Measurements from ENCODE around the gene DCAF7.

Gene DCAF7

DNA sequence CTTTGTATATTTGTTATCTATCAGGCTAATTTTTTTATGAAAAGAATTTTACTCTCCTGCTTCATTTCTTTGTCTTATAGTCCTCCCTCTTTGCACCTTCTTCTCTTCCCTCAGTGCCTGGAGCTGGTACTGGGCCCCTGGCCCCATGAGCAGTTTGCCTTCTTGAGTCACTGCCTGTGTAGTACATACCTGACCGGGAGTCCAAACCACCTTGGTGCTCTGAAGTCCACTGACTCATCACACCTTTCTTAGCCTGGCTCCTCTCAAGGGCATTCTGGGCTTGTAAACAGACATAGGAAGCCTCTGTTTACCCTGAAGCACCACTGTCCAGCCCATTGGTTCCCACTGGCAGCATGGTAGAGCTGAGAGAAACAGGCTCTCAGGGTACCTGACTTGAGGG lies 39.4 kb downstream of the DCAF7 start:
- DNase-seq = no peak

DNA sequence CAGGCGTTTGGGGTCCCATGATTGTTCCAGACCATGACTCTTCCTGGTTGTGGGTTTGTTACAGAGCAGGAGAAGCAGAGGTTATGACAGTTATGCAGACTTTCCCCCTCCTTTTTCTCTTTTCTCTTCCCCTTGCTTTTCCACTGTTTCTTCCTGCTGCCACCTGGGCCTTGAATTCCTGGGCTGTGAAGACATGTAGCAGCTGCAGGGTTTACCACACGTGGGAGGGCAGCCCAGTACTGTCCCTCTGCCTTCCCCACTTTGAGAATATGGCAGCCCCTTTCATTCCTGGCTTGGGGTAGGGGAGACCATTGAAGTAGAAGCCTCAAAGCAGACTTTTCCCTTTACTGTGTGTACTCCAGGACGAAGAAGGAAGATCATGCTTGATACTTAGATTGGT lies 42.5 kb downstream of the DCAF7 start:
- no peak for DNase-seq

DNA sequence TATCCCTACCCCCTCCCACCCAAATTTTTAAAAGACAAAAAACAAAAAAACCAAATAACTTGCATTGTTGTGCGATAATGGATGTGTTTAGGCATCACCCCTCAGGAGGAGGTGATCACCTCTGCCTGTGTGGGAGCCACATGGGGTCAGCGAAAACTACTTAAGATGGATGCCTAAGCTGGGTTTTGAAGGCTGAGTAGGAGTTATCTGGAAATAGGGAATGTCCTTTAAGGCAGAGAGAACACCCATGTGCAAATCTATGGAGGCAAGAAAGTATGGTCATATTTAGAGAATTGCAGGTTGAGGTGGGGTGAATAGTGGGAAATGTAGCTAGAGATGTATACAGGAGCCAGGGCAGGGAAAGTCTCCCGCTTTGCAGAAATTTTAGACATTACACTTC lies 44.9 kb downstream of the DCAF7 start:
- no peak for DNase-seq

DNA sequence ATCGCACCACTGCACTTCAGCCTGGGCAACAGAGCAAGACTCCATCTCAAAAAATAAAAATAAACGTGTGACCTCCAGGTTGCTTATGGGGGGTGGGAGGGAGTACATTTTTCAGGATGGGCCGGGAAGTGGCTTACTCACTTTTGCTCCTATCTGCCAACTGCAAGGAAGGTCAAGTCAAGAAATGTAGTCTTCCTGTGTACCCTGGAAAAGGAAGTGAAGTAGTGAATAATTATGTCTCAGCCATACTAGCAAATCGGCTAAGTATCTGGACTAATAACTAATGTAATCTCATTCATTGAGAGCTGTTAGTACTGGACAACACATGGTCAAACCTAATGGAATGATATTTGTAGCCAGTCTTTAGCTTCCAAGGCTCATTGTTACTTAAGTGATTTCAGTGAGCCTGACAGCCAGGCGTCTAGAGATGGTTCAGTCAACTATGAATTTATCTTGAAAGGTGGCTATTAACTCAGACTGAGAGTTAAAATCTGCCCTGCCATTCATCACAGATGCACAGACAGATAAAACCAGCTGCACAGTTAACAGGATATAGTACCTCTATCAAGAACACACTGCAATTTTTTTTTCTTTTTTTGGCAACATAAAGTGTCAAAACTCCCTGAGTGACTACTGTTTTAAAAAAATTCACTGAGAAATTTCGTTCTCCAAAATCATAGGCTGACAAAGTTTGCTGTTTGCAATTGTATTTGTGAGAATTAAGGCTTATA lies 46.7 kb downstream of the DCAF7 start:
- no peak for DNase-seq

DNA sequence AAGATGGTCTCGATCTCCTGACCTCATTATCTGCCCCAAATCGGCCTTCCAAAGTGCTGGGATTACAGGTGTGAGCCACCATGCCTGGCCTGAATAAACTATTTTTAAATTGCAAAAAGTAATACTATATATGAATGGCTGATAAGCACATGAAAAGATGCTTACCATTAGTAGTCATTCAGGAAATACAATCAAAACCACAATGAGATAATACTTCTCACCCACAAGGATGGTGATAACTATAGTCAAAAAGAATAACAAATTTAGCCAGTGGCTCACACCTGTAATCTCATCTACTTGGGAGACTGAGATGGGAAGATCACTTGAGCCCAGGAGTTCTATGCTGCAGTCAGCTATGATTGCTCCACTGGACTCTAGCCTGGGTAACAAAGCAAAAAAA lies 48.0 kb downstream of the DCAF7 start:
- no peak for DNase-seq

DNA sequence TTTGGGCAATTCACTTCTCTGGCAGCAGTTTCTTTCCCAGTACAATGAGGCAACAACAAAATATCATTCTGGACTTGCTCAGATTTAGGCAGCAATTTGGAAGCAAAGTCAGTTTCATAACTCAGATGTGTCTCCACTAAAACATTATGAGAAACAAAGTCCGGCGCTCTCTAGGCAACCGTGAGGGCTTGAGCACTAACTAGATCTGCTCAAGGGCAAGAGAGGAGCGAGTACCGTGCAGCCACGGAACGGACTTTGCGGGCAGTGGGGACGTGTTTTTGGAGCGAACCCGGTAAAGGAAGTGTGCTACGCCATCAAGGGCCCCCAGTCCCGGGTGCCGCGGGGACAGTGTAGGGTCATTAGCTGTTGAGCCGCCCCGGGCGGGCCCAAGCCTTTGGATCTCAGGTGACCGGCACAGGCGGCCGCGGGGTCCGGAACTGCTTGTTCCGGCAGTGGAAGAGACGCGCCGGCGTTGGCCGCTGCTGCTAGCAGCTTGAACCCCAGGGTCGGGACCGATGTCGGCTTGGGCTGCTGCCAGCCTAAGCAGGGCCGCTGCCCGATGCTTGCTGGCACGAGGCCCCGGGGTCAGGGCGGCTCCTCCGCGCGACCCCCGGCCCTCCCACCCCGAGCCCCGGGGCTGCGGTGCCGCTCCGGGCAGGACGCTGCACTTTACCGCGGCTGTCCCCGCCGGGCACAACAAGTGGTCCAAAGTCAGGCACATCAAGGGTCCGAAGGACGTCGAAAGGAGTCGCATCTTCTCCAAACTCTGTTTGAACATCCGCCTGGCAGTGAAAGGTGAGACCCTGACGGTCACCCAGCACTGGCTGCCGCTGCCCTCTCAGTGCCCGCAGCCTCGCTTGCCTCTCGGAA lies 50.5 kb downstream of the DCAF7 start, which contains the start of gene TACO1:
TACO1 (plus strand) TSS at position 327 of the 870 bp plus-strand sequence; CDS start at position 516, 189 bp downstream.
- peak; percentile 8 to 84 (median 70) for DNase-seq

DNA sequence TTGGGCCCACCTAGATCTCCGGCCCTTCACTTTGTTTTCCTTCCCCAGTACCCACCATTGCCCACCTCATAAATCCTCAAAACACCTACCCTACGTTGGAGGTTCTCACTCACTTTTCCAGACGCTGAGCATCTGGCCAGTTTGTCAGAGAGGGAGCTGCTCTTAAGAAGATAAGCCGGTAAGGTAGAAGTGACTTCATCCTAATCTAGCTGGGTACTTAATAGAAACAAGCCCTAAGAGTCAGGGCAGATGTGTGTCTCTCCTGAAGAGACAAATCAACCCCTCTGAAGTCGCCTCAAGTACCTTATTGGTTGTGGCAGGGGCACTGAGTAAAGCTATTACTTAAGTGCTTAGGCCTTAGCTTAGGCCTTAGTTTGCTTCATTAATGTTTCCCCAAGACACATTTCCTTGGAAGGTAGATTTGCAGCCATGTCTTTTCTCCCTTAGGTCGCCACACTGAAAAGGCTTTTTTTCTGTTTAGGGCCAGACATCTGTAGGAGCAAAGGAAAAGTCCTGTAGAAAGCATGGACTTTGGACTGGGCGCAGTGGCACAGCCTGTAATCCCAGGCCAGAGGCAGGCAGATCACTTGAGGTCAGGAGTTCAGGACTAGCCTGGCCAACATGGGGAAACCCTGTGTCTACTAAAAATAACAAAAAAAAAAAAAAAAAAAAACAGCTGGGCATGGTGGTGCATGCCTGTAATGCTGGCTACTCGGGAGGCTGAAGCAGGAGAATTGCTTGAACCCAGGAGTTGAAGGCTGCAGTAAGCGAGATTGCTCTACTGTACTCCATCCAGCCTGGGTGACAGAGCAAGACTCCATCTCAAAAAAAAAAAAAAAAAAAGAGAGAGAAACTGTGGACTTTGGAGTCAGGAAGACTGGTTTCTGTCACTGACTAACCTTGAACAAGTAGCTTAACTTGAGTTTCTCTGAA lies 51.4 kb downstream of the DCAF7 start:
- DNase-seq = no peak

DNA sequence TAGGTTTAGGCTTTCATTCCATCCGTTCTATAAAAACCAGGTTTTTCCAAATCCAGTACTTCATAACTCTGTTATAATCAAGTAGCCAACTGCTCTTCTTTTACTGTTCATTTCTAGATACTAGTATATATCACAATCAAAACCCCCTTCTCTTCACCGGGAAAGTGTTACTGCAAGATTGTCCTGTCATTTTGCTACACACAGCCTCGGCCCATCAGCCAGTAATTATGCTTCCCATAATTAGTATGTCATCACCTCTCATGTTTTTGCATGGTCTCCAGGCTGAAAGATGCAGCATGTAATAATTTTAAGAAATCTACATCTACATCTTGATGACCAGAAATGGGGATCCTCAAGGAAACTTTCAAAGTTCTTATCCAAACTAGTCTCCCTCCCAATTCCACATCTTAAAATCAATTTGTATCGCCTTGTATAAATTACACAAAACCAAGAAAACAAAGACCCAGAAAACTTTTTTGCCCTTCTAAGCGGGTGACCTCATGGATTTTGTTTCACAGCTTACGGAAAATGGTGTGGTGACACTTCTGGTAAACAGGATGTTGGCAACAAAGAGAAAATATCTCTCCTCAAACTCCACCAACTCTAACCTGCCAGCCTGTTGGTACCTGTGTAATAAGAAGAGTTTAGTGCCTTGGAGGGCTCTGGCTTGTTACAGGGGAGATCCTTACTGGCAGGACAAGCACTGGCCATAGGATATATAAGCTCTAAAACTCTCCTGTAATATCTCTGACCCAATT lies 59.7 kb downstream of the DCAF7 start:
- no peak for DNase-seq

DNA sequence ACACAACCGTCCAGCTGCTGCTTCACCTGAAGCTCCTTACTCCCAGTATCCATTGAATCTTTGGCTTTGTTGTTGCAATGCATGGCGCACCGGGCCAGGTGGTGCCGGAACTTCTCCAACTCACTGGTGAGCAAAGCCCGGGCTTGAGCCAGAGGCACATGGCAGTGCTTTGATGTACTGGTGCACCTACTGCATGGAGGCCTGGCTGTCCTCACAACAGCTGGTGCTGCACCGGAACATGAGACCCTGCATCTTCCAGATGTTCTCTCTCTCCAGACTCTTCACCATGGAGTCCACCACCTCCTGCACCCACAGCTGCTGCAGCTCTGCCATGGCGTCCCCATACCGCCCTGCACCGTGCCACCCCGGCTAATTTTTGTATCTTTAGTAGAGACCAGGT lies 60.6 kb downstream of the DCAF7 start:
- no peak for DNase-seq

DNA sequence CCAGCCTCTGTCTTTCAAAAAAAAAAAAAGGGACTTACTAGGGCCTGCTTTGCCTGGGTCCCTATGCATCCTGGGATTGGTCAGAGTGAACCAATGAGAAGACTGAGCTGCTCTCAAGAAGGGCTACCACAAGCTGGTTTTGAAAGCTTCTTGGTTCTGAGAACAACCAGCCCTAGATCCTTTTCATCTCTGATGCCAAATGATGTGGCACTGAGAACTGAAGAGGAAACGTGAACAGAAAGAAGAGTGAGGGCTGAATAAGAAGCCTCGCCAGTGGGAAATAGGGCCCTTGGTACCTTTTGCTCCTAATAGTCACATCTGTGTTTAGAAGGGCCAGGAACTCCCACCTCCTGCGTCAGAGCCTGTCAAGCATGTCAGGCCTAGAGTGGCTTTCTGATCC lies 61.1 kb downstream of the DCAF7 start:
- DNase-seq = no peak

DNA sequence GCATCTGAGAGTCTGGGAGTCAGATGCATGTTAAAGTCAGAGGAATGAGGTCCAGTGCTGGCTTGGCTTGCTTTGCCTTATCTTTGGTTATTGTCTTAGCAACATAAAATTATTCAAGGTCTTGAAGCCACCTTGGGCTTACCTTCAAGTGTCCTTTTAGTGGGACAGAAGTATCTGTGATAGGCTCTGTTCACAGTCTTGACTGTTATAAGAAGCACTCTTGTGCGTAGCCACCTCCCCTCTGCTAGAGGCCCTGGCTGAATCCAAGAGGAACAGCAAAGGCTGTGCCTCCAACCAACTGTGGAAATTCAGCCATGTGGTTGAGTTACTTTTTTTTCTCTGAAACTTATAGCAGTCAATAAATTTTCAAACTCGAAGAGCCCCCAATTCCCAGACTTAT lies 63.4 kb downstream of the DCAF7 start:
- DNase-seq = no peak

DNA sequence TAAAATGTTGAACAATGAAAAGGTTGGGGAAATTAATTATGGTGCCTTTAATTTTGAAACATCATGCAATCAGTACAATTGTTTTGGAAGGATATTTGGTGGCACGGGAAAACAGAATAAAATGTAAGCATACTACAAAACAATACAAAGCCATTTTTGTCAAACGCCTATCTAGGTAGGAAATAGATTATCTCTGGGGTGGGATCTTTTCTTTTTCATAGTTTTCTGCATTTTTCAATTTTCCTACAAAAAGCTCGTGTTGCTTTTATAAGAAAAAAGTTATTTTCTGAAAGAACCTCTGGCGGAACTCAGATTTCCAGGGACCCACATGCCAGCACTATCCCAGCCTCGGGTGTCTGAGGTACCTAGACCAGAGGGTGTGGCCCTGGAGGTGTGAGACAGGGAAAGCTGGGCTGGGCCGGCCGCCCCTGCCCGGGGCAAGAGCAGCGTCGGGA lies 71.0 kb downstream of the DCAF7 start:
- no peak for DNase-seq

DNA sequence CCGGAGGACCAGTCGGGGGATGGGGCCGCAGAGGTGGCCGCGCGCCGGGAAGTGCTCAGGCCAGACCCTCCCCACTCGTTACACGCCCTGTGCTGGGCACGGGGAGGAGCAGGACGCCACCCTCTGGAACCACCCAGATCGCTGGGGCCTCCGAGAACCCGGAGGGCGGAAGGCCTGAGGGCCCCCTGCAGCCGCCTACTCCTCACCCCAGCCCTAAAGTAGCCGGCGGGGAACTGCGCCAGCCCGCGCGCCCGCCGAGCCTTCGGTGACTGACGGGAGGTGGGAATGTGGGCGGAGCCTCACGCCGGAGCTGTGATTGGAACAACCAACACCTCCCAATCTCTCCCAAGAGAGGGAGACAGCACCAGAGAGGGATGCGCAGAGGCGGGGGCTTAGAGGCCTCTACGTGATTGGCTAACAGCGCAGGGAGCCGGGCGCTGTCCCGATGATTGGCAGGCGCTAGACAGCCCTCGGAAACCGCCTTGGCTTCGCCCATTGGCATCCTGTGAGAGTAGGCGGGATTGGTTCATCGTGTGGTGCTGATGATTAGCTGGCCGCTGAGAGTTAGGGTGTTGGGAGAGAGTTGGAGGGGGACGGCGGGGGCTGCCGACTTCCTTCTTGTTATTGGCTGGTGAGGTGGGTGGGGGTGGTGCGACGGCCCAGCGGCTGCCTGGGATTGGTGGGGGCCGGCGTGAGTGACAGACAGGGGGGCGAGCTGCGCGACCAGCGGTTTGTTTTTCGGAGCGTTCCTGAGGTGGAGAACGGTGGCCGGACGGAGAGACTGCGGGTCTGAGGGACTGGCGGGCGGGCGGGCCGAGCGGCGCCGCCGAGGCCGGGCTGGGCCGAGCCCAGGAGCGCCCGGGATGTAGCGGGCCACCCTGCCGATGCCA lies 71.7 kb downstream of the DCAF7 start, which contains the start of gene MAP3K3:
MAP3K3 (plus strand) TSS at position 734 of the 890 bp plus-strand sequence. CDS start 343 bp downstream, outside the sequence.
- DNase-seq = peak; percentile 91 to 100 (median 100)

DNA sequence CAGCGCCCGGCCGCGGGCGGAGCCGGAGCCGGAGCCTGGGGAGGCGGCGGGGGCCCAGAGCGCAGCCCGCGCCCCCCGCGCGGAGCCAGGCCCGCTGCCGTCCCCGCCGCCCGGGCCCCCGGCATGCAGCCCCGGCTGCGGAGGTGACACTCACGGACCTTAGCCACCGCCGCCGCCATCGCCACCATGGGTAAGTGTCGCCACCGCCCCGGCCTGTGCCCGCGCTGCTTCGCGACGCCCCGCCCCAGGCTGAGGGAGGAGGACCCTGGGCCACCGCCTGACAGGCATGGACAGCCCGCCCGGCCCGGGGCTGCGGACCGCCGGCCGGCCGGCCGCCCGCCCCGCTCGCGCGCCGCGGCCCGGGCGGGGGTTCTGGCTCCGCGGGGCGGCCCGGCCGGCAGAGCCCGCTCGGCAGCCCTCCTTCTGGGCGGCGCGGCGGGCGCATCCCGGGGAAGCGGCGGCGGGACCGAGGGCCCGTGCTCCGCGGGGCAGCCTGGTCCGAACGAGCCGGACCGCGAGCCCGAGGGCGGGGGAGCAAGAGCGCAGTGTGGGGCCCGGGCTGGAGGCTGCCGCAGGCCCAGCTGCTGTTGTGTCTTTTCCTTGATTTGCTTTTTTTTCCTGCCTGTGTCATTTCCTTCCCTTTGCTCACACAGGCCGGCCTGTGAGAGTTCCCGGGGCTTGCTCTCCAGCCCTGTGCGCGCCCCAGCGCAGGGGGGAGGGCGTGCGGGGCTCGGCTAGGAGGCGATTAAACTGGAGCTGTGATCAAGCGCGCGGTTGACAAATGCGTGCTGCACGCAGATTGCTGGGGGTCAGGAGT lies 72.5 kb downstream of the DCAF7 start:
- peak in 11 of 14 donors; percentile 18 to 78 (median 63) for DNase-seq

DNA sequence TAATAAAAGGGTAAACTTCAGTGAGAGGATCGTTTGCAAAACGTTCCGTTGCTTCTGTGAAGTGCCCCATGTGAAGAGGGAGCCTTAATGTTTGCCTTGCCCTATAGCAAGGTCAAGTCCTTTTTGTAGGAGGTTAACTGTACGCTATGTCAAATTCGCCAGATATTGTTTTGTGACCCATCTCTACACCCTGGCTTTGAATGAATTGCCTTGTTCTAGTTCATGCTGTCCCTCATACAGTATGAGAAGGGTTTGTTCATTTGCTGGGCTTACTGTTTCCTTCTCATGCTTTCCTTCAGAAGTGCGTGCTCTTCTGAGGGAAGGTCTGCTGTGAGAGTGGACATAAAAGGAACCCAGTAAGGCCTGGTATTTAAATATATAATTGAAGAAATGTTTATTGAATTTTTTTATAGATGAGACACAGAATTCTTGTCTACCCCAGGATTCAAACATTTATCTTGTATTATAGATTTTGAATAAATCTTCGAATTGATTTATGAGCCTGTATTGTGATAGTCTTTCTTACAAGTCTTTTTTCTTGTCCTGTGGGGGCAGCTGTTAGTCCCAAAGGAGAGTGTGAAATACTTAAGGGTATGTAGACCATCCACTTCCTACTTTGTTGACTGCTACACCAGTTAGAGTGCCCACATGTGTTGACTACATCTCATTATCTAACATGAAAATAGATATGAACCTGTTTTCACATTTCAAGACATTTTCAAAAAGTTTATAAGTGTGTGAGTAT lies 73.7 kb downstream of the DCAF7 start:
- no peak for DNase-seq

DNA sequence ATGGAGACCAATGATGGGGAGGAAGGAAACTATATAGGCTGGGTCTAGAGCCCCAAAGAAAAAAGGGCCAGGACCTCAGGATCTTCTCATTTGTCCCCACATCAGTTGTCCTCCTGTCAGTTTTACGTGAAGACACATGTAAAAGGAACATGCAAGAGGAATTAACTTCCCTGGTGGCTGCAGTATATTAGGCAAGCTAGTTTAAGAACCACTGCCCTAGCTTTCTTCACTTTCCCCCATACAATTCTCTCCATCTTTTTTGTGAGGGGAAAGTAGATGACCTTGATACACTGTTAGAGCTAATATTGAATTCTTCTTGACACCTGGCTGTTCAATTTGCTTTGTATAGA lies 74.2 kb downstream of the DCAF7 start:
- no peak for DNase-seq

DNA sequence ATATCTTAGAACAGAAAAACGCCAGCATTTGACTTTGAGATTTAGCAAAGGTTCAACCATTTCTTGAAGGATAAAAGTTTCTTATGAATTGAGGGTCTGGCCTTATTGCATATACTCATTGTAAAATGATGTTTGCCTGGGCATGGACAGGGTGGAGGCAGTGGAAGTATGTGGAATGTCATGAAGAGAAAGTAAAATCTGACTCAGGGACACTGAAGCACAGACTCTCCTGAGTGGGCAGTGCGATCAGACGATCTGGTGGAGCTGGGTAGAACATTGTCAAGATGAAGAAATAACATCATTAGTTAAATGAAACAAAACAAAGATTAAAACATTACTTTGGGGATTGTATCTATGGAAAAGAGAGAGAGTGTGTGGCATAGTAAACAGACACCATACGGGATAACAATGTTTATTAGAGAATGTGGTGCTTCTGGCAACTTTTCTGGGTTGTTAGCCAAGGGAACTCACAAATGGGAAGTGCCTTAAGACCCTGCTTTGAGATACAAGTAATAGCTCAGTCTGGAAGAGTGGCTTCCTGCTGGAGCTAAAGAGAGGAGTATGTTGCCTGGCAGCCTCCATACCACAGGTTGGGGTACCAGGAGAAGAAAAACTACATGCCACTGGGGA lies 76.4 kb downstream of the DCAF7 start:
- DNase-seq = no peak

DNA sequence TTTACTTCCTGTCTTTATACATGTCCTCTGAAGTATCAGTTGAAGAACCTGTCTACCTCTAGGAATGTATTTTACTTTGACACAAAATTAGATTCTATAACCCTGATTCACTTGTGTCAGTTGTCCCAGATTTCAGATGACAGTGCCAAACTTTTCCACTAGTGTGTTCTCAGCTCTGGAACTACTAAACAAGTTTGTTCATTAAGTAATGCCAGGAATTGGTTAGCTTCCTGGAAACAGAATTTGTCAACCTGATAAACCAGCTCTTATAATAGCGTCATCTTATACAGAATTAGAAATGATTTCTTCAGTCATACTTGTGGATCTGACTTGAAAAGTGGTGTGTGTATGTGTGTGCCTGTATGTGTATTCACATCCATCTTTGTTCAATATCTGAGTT lies 79.3 kb downstream of the DCAF7 start:
- no peak for DNase-seq

All from C1 segment of cervical spinal cord (tissue), 14 donors.